Left hindlimb (tissue), 1 donor: ENCODE measurements around the gene AMER3.

Source experiments
- DNase-seq: peaks from one replicate; pipeline ENCODE4 v3.0.0-alpha.2; 2018

The AMER3 gene

DNA sequence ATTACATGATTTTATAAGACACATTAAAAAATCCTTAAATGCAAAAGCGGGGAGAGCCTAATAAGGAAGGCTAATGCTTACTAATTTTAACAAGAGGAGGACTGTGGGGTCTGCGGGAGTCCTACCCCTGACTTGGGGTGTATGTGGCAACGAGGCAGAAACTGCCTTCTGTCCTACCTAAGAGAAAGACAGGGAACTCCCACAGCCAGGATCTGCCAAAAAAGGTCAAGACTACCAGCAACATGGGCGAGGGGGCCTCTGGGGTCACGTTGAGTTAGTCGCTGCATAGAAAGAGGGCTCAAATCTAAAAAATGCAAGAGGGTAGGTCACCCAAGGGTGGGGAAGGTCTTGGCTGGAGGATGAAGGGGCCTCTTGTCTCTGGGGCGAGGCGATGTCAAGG, 529 bp upstream of the AMER3 start:
- DNase-seq: no peak

DNA sequence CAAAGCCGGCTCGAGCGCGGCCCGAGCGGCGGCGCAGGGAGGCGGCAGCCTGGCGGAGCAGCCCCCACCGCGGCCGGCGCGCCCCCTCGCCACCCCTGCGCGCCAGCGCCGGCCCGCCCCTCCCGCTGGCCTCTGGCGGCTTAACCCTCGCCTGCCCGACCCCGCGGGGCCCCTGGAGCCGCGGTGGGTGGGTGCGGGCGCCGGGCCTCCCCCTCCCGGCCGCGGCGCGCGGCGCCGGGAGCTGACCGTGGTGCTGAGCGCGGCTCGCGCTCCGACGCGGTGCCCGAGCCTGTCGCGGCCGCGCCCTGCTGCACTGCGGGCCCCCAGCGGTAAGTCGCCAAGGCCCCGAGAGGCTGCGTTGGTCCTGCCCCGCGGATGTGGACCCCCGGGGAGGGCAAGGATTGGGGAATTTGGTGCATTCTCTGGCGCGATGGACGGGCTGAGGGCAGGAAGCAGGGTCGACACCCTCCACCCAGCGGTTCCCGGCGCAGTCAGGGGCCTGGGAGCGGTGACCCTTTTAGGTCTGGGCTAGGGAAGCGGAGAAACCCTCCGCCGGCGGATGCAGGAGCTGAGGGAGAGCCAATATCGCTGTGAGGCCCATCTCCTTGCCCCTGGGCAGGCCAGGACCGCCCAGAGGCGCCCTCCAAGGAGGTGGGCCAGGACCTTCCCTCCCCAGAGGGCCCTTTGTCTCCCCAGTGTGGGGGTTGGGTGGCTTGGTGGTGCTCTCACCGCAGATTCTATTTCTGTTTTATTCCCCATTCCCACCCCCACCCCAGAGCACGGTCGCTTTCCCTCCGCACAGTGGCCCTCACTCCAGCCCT, 923 bp downstream of the AMER3 start:
- peak; percentile 59 for DNase-seq

DNA sequence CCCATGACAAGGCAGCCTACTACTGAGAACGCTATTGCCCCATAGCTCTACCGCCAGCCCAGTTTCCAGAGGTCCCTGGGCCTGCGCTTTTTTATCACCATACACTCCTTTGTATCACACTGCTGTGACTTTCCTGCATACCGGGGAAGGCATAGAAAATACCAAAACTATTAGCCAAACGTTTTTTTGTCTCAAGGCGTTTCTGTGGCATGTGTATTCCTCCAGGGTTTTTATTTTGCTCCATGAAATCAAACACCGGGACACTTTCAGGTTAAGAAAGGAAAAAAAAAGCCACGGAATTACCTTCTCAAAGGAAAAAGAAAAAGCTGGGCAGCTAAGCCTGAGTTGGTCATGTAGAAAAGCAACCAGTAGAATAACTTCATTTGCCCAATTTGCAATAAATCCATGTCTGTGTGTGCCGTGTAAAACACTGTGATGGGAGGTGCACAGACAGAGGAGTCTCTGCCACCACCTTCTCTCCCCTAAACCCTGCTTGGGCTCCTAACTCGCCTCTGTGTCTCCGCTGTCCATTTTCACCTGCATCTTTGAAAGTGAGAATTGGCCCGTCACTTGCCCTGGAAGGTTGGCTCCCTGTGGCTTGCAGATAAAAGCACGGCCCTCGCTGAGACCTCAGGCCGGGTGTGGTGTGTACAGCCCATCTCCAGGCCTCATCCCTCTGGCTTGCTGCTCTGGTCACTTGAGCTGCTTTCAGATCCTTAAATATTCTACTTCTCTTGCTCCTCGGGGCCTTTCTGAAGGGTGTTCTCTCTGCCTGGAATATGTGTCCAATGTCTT, 1.7 kb downstream of the AMER3 start:
- no peak for DNase-seq

DNA sequence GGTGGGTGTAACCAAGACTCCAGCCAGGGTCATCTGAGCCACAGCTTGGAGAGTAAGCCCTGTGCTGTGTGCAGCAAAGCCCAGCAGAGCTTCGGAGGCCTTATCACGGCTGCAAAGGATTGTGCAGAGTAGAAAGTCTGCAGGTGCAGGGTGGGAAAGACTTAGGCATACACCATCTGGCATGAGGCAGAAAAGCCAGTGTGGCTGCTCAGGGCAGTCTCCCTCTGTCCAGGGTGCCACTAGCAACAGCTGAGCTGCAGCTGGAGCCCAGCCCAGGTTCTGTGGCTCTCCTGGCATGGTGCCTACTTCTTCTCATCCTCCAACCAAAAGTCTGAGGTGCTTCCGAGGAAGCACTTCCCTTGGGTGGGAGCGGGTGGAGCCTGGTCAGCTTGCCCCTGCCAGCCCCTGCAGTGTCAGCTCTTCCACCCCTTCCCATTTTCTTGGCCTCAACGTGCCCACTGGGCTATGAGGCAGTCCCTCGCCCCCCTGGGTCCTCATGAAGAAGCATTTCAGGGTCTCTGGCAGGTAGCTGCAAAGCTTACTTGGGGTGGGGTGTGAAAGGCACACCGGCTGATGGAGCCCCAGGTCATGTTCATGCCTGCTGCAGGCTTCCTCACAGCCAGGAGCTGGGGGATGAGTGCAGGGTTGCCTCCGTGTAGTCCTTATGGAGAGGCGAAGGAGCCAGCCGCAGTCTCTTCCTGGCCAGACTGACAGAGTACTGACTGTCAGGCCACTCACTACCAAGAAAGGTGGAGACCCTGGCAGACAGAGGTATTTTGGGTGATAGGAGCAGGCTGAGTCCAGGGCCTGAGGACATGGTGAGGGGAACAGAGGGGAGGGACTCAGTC, 4.8 kb downstream of the AMER3 start:
- no peak for DNase-seq

DNA sequence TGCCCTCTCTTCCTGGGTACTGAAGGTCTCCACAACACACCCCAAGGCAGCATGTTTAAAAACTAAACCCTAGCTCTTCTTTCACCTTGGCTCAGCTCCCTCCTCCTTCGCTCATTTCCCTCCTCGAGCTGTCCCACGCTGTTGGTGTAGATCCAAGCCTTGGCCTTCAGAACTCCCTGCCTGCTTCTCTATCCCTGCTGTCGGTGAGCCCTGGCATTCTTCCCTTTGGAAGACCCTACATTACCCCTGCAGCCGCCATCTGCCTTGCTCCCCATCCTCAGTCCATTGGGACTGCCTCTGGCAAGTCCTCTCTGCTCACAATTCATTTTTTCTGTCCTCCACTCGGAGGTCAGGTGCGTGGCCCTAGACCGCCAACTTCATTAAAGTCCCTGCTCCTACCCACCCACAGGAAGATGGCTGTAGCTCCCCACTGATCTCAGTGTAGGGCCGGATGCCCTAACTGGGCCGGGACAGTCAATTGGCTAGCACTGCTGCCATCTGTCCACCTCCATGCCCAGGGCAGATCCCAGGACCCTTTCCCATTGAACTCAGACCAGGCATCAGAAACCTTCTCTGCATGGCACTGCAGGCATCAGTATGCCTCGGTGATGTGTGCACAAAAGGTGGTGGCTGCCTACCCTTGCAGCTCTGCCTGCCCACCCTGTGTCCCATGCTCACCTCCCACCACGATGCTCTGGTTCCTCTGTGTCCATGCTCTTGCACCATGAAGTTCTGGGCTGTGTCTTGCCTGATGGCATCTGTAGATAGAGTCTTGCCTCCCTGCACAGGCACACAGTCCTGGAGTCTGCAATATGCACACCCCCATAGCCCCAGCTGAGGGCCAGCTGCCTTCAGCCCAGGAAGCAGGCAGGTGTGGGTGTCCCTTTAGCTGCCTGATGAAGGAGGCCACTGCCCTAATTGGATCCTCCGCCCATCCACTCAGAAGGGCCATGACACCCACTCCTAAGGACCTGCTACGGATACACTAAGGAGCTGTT, 5.7 kb downstream of the AMER3 start:
- no peak for DNase-seq

DNA sequence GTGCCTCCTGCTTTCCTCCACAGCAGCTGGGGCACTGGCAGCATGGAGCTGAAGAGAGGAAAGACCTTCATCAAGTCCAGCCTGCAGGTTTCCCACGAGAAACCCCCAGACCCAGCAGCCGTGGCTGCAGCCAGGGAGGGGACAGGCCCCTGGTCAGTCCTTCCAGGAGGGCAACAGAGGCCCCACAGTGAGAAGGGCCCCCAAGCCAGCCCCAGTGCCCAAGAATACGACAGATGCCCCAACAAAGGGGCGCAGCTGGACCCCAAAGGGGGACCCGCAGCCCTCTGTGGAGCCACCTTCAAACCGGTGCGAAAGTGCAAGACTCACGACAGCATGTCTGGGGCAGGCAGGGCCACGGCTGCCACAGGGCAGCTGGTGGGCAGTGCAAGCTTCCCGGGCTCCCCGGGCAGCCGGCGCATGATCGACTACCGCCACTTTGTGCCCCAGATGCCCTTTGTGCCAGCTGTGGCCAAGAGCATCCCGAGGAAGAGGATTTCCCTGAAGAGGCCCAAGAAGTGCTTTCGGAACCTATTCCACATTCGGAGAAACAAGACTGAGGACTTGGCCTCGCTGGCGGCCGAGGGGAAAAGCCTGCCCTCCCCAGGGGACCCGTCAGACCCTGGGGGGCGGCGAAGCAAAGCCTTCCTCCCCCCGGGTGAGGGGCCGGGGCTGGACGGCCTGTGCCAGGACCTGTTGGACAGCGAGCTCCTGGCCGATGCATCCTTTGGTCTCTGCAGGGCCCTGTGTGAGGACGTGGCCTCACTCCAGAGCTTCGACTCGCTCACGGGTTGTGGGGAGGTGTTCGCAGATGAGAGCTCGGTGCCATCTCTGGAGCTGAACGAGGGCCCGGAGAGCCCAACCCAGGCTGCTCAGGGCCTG, 6.9 kb downstream of the AMER3 start:
- DNase-seq: no peak

DNA sequence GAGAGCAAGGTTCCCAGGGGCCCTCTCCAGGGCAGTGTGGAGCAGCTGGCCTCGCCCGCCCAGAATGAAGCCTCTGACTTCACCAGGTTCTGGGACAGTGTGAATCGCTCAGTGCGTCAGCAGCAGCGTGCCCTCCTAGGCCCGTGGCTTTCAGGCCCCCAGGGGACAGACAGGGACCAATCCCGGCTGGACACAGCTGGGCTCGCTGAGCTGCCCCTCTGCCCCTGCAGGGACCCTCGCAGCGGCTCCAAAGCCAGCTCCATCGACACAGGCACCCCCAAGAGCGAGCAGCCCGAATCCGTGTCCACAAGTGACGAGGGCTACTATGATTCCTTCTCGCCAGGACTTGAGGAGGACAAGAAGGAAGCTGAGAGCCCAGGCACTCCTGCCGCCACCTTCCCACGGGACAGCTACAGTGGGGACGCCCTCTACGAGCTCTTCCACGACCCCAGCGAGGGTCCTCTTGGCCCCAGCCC, 7.6 kb downstream of the AMER3 start:
- DNase-seq: no peak

DNA sequence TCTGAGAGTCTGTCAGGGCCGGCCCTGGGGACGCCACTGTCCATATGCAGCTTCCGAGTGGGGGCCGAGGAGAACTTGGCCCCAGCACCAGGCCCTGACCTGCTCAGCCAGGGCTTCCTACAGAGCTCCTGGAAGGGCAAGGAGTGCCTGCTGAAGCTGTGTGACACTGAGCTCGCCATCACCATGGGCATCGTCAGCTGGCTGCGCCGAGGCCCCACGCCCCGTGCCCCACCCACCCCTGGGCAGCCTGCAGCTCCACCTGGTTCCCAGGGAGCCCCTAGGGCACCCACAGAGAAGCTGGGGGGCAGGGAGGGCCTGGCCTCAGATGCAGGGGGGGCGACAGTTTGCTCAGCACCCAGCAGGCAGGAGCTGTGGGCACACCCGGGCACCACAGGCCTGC, 8.1 kb downstream of the AMER3 start:
- DNase-seq: no peak

DNA sequence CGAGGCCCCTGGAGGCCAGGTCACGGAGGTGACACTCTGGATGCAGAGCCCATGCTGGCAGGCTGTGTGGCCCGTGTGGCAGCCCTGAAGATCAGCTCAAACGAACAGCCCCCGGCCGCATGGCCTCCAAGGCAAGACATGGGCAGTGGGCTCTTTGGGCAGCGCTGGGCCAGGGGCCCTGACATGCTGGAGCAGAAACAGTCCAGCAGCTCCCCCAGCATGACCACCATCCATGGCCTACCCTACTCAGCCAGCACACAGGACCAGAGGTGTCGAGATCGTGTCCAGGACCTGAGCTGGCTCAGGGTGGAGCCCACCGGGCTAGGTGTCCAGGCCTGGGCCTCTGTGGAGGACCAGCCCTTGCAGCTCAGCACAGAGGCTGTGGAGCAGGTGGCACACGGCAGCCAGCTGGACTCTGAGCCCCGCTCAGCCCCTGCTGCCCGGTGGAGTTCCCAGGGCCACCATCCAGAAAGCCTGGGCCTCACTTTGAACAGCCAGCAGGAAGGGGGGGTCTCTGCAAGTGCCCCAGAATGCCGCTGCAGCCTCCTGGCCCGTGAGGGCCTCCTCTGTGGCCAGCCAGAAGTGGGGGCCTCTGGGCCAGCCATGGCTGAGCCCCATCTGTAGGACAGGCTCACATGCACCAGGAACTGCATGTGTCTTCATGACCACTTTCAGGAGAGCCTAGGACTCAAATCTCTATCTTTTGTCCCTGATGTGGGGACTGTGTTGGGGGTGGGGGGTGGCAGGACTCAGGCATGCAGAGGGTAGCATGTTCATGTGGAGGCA, 8.9 kb downstream of the AMER3 start:
- no peak for DNase-seq

DNA sequence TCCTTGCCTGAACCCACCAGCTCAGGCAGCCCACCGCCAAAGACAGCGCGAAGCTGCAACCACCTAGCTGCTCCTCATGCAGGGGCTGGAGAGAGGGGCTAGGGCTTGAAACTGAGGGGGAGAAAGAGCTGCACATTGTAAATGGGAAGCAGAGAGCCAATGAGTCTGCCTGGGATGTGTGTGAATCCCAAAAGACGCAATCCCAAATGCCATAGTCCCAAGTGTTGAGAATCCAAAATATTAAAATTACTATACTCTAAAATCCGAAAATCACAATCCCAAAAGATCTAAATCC, 9.4 kb downstream of the AMER3 start:
- DNase-seq: no peak

DNA sequence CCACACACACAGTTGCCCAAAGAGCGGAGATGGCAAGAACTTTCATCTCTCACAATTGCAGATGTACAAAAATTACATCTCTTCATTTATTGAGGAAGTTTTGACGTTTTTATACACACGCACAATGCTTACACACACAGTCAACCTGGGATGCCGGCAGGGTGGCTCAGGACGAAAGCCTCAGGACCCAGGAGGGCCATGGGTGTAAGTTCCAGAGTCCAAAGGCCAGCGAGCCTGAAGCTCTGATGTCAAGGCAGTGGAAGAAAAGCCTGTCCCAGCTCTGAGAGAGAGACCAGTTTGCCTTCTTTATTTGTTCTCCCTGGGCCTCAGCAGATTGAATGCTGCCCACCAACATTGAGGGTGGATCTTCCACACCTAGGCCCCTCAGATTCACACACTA, 10.1 kb downstream of the AMER3 start:
- DNase-seq: no peak

DNA sequence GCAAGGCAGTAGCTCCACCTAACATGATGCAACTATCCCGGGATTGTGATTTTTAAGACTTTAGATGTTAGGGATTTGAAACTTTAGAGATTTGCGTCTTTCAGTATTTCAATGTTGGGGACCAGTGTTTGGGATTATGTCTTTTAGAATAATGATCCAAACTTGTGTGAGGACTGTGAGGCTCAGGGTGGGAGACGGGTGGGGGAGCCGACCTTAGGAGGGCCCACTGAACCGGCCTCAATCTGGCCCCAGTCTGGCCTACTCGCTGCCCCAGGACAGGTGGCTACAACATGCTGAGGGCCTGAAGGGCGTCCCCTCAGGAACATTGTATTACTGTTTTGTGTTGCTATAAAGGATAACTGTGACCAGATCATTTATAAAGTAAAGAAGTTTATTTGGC, 10.7 kb downstream of the AMER3 start:
- DNase-seq: no peak

DNA sequence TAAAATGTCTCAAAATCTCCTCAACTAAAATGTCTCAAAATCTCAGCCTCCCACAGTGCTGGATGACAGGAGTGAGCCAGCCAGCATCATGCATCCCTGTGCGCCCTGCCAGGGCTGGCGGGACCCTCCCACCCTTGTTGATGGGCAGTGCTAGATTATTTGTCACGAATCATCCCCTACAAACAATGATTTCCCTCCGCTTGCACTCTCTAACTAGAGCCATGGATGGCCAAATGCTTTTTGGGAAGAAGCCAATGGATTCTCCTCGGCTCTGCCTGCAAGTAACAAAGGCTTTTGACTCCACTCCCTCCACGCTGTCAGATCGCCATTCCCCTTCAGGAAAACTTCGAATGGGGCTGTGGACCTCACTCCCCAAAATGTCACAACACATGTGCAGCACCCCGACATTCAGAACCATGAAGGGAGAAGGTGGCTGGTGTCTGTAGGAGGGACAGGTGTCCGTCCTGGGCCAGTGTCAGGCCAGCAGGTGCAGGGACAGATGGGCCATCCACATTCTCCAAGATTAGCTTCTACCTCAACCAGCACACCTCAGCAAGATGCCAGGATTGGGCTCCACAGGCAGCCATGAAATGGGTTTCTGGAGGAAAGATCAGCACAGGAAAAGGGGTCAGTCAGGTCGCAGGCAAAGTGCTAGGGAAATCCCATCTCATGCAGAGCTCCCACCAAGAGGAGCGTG, 11.5 kb downstream of the AMER3 start:
- DNase-seq: no peak

DNA sequence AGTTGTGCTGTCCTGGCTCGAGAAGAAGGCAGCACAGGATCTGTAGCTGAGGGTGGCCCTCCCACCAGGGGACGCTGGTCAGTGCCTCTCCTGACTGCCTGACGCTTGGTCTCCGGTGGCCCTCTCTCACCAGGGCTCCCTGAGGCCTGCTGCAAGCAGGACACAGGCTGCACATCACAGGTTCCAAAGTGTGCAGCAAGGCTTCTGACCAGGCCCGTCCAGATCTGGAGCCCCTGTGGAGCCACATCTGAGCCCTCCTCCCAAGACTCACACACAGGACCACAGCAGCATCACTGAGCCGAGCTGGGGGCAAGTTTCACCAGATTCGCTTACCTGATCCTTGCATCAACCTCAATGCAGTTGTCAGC, 12.1 kb downstream of the AMER3 start:
- DNase-seq: no peak

DNA sequence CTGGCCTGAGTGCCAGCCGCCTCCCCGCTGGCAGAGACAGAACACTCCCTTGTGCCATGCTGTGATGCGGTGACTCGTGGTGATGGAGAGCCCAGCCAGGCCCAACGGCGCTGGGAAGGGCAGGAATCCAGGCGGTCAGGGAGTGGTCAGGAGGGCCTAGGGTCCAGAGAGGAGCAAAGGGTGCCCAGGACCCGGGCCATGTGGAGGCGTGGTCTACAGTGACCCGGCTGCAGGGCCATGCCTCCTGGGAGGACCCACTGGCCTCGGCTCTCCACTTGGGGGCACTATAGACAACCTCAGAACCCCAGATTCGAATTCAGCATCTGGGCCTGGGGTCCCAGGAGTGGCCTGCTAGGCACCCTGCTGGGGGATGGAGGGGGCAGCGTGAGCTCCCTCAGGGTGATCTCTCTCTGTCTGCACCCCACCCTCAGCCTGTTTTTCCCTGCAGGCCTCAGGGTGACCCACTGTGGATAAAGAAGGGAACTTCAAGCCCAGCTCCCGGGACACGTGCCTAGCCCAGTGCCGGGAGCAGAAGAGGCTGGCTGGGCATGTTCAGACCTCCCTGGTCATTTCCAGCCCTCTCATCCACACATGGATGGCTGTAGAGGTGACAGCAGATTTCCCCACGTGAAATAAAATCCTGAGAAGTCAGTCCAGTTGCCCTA, 13.0 kb downstream of the AMER3 start:
- DNase-seq: no peak

DNA sequence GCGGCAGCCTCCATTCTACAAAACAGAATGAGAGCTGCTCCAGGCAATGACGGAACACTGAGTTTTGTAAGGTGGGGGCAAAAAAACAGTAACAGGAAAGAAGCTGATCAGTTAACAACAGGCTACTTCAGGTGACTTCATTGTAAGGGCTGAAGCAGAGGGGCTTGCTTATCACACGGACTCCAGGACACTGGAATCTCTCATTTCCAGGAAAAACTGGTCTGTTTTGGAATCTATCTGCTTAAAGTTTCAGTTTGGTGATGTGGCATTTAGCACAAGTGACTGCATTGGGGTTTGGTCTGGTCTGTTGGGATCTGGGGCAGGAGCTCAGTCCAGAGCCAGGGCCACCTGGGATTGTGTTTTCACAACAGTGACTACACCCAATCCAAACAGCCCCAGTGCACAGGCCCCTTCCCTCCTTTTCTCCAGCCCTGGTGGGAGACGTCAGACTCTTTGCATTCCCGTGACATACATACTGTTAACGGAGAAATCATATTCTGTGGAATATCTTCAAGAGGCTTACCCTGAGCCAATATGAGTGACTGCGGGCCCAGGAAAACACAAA, 14.1 kb downstream of the AMER3 start:
- DNase-seq: no peak

DNA sequence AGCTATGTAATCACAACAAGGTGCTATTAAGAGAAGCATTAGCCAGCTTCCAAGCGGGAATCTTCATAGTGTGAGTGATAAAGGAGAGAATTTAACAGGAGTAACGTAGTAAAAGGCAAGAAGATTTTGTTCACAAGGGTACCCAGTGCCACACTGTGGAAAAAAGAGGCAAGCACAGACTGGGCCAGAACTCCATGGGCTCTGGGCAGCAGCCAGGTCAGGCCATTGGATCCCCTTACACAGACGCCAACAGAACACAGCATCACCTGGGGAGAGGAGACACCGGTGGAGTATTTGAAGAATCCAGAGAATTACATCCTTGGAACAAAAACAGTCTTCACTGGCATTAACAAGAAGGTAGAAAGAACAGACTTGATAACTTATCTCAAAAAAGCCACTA, 21.2 kb downstream of the AMER3 start:
- no peak for DNase-seq

DNA sequence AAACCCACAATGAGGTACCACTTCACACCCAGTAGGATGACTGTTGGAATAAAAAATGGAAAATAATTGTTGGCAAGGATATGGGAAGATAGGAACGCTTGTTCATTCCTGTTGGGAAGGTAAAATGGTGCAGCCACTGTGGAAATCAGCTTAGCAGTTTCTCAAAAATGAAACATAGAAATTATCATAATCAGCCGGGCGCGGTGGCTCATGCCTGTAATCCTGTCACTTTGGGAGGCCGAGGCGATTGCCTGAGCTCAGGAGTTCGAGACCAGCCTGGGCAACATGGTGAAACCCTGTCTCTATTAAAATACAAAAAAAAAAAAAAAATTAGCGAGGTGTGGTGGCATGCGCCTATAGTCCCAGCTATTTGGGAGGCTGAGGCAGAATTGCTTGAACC, 23.4 kb downstream of the AMER3 start:
- DNase-seq: no peak
